GM04503 (cell line): ENCODE results near the gene HEXD.
"Not testable (repeated sequence)": the region's sequence is repeated elsewhere in the genome, so short reads cannot be mapped to it uniquely, and the experiment has no call there.

Experiments used
- DNase-seq: peaks from one replicate; pipeline ENCODE4 v3.0.0-alpha.2; 2012; ENCODE audit warnings: low read depth

HEXD gene

GRCh38 chr17:82440991-82441627 is 23.0 kb downstream of the HEXD start:
- DNase-seq: no peak

GRCh38 chr17:82441691-82442487 is 23.7 kb downstream of the HEXD start:
- no peak for DNase-seq

GRCh38 chr17:82442643-82443464 is 24.7 kb downstream of the HEXD start:
- DNase-seq: no peak

GRCh38 chr17:82443465-82444283 is 25.5 kb downstream of the HEXD start:
- no peak for DNase-seq

GRCh38 chr17:82444284-82444893 is 26.2 kb downstream of the HEXD start:
- DNase-seq: no peak

GRCh38 chr17:82444941-82445521 is 26.9 kb downstream of the HEXD start:
- no peak for DNase-seq

GRCh38 chr17:82445542-82445941 is 27.4 kb downstream of the HEXD start:
- no peak for DNase-seq

GRCh38 chr17:82446124-82446523 is 28.0 kb downstream of the HEXD start:
- DNase-seq: no peak

GRCh38 chr17:82446649-82447048 is 28.5 kb downstream of the HEXD start:
- DNase-seq: no peak

GRCh38 chr17:82447876-82448275 is 29.7 kb downstream of the HEXD start:
- no peak for DNase-seq

- no peak for DNase-seq
Observed at GRCh38 chr17:82449131-82449882, 31.2 kb downstream of the HEXD start.

GRCh38 chr17:82449883-82450356 is 31.8 kb downstream of the HEXD start:
- DNase-seq: no peak

- DNase-seq: peak; percentile 42
Observed at GRCh38 chr17:82450357-82451106, 32.4 kb downstream of the HEXD start, which contains the start of gene CYBC1. CYBC1 (minus strand) TSS chr17:82450752; CDS start chr17:82449254, 1,498 bp downstream.

GRCh38 chr17:82452162-82452561 is 34.0 kb downstream of the HEXD start:
- no peak for DNase-seq

GRCh38 chr17:82453151-82453550 is 35.0 kb downstream of the HEXD start:
- not testable (repeated sequence) for DNase-seq

- DNase-seq: not testable (repeated sequence)
Observed at GRCh38 chr17:82453706-82454105, 35.6 kb downstream of the HEXD start.

GRCh38 chr17:82457073-82457928 is 39.2 kb downstream of the HEXD start:
- DNase-seq: no peak

- DNase-seq: peak; percentile 40
Observed at GRCh38 chr17:82457929-82458178, 39.7 kb downstream of the HEXD start.
